ENCODE results near the gene LRRN2.

- TF ChIP-seq CTCF (IDR thresholded peaks at IDR 0.05) (no peak), JUND (IDR thresholded peaks at IDR 0.05) (no peak), YY1 (IDR thresholded peaks at IDR 0.05; ENCODE audit: low read depth) (no peak), EP300 (IDR thresholded peaks at IDR 0.05; ENCODE audit: borderline replicate concordance in 1 of 2, low read depth in 1 of 2, low read length in 1 of 2) (no peak)
Observed at GRCh38 chr1:204571631-204572030, 113.9 kb downstream of the LRRN2 start.
